Measurements from ENCODE around the gene TPD52L2. TPM values are rescaled to one million over a fixed set of nuclear protein-coding genes. Genes with fewer than 3 reads are reported as not detected.
A peak's percentile ranks its signal among the peaks of the same experiment; 100 is the strongest.

TPD52L2 gene
- total RNA-seq, 1 experiment from 2014 or later: 147 TPM

DNA sequence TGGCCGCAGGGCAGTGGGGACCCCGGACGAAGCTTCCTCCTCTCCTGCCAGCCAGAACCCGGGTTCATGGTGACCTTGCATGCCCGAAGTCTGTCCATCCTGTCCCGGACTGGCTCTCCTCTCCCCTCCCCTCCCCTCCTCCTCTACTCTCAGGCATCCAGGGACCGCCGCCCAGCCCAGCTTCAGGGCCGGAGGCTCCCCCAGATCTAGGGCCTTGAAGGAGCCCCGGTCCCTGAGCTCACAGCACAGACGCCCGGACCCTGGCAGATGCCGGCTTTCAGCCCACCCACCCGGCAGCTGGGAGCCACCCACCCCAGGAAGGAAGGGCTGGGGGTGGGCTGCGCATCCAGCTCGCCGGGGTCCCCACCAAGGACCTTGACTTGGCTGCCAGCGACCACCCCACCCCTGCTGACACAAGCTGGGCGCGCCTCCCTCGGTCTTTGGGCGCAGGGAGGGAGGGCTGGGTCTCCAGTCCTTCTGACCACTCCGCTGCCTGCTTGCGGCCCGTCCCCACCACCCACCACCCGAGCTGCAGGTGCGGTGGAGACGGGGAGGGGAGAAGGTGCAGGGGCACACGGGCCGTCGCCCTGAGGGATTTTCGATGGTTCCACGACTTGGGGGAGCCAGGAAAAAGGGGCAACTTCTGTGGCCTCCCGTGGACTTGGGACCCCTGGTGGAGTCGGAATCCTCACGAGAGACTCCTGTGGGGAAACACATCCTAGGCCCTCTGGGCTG, 9.5 kb upstream of the TPD52L2 start:
- H3K27me3 ChIP-seq (ENCODE audit: low read length): peaks cover 20% of the 10 kb centered on the region
- no peaks in the 10 kb centered on the region for H4K20me1 ChIP-seq (ENCODE audit: low read length)
- H2AFZ ChIP-seq (ENCODE audit: low read length): no peak overlapping the region
- ATAC-seq (no peak), DNase-seq (no peak)
- no peak overlapping the region for H3K27ac ChIP-seq (ENCODE audit: low read length)
- H3F3A ChIP-seq (ENCODE audit: low read length, unreplicated experiment): peaks cover 3% of the 10 kb centered on the region
- no peaks in the 10 kb centered on the region for H3K4me1 ChIP-seq (ENCODE audit: insufficient read depth, low read length)
- H3K9me2 ChIP-seq (replicated peaks; ENCODE audit: low read length): no peaks in the 10 kb centered on the region
- POLR2A ChIA-PET (ENCODE audit: unreplicated experiment): interaction anchor here (0.7 kb wide), 1 partner anchor 51 kb away, joined by 3 read pairs; no protein-coding TSS in a partner anchor
- TF ChIP-seq, protein P1, sequence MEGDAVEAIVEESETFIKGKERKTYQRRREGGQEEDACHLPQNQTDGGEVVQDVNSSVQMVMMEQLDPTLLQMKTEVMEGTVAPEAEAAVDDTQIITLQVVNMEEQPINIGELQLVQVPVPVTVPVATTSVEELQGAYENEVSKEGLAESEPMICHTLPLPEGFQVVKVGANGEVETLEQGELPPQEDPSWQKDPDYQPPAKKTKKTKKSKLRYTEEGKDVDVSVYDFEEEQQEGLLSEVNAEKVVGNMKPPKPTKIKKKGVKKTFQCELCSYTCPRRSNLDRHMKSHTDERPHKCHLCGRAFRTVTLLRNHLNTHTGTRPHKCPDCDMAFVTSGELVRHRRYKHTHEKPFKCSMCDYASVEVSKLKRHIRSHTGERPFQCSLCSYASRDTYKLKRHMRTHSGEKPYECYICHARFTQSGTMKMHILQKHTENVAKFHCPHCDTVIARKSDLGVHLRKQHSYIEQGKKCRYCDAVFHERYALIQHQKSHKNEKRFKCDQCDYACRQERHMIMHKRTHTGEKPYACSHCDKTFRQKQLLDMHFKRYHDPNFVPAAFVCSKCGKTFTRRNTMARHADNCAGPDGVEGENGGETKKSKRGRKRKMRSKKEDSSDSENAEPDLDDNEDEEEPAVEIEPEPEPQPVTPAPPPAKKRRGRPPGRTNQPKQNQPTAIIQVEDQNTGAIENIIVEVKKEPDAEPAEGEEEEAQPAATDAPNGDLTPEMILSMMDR (conservative IDR thresholded peaks at IDR 0.05; ENCODE audit: low read depth, low read length): no peak
- TF ChIP-seq EZH2 (IDR thresholded peaks at IDR 0.05; ENCODE audit: low read length, unreplicated experiment) (no peak), EZH2phosphoT487 (IDR thresholded peaks at IDR 0.05; ENCODE audit: borderline replicate concordance, low read length) (no peak)
- no peak overlapping the region for H3K4me3 ChIP-seq (ENCODE audit: low read length)
- H3K9ac ChIP-seq (ENCODE audit: low read length): no peak overlapping the region
- no peaks in the 10 kb centered on the region for H3K79me2 ChIP-seq (ENCODE audit: low read length)
- no TSS peak for BruUV-seq (replicated peaks)
- CTCF ChIA-PET: no interaction called here
- intact Hi-C loops (cut with micrococcal nuclease): no loop called here
- H3K9me3 ChIP-seq (ENCODE audit: low read length): no peaks in the 10 kb centered on the region
- H3K4me2 ChIP-seq (ENCODE audit: low read length): no peak overlapping the region
- H3K36me3 ChIP-seq (ENCODE audit: low read depth, low read length): no peaks in the 10 kb centered on the region

DNA sequence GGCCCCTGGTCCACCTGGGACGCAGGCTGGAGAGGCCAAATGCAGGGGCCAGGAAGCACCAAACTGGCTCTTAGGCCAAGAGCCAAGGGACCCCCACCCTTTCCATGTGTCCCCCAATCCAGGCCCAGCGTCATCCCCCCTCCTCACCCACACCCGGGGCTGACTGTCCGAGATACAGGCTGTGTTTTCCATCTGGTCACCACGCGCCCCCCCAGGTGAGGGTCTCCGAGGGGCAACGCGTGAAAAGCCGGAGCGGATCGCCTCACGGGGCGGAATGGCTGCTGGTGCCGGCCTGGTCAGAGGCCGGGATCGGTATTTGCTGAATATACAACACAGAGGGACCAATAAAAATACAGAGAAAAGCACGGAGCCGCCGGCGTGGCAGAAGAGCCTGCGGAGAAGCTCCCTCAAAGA, 9.0 kb upstream of the TPD52L2 start:
- Histone ChIP-seq H3K27ac (ENCODE audit: low read length) (no peak overlapping the region), H3K36me3 (ENCODE audit: low read depth, low read length) (no peaks in the 10 kb centered on the region; the same call in 1 of the 2 replicates), H4K20me1 (ENCODE audit: low read length) (no peaks in the 10 kb centered on the region), H3K9me2 (replicated peaks; ENCODE audit: low read length) (no peaks in the 10 kb centered on the region), H3K4me1 (ENCODE audit: insufficient read depth, low read length) (no peaks in the 10 kb centered on the region), H3K4me2 (ENCODE audit: low read length) (no peak overlapping the region), H3K9me3 (ENCODE audit: low read length) (no peaks in the 10 kb centered on the region), H3K27me3 (ENCODE audit: low read length) (peaks cover 20% of the 10 kb centered on the region), H2AFZ (ENCODE audit: low read length) (no peak overlapping the region), H3K4me3 (ENCODE audit: low read length) (no peak overlapping the region), H3F3A (ENCODE audit: low read length, unreplicated experiment) (peaks cover 3% of the 10 kb centered on the region), H3K79me2 (ENCODE audit: low read length) (no peaks in the 10 kb centered on the region), H3K9ac (ENCODE audit: low read length) (no peak overlapping the region)
- ChIA-PET CTCF (no interaction called here), POLR2A (ENCODE audit: unreplicated experiment) (interaction anchor here (0.7 kb wide), 1 partner anchor 83 kb away, joined by 5 read pairs; no protein-coding TSS in a partner anchor)
- ATAC-seq (peak; percentile 6; the same call in 1 of the 2 replicates), DNase-seq (no peak)
- intact Hi-C loops (cut with micrococcal nuclease): no loop called here
- TF ChIP-seq, protein P1 (conservative IDR thresholded peaks at IDR 0.05; ENCODE audit: low read depth, low read length): no peak
- no peak for TF ChIP-seq EZH2phosphoT487 (IDR thresholded peaks at IDR 0.05; ENCODE audit: borderline replicate concordance, low read length)
- TF ChIP-seq EZH2 (IDR thresholded peaks at IDR 0.05; ENCODE audit: low read length, unreplicated experiment): no peak
- no TSS peak for BruUV-seq (replicated peaks)

Measured in PC-3 (cell line).